H54 (cell line): ENCODE measurements around the gene PKD2L1.

Experiments
- DNase-seq: peaks from one replicate; pipeline ENCODE4 v3.0.0; 2011; ENCODE audit warnings: low spot score, mixed read lengths; ENCODE audit not compliant: insufficient read length
- FAIRE-seq: peaks from 3 replicates; lab custom pipeline; 2011; peaks lifted over from hg19 to GRCh38; lab: Jason Lieb, UNC
- POLR2A ChIP-seq: IDR thresholded peaks from 2 replicates; pipeline ENCODE4 v1.6.1; 2011; ENCODE audit warnings: low read depth, mild to moderate bottlenecking, low read length

PKD2L1 gene

GRCh38 chr10:100254191-100254590, 75.8 kb downstream of the PKD2L1 start:
- TF ChIP-seq POLR2A = no peak
- DNase-seq = no peak
- FAIRE-seq = no peak

GRCh38 chr10:100253041-100253440, 77.0 kb downstream of the PKD2L1 start:
- TF ChIP-seq POLR2A = no peak
- FAIRE-seq = no peak

GRCh38 chr10:100248820-100249219, 81.2 kb downstream of the PKD2L1 start:
- FAIRE-seq (no peak), DNase-seq (no peak)
- no peak for TF ChIP-seq POLR2A

More at GRCh38 chr10:100253041-100253440, 77.0 kb downstream of the PKD2L1 start:
- no peak for DNase-seq

- TF ChIP-seq POLR2A = no peak
- FAIRE-seq (peak; percentile 15), DNase-seq (no peak)
Observed at GRCh38 chr10:100245484-100246220, 84.4 kb downstream of the PKD2L1 start.

- FAIRE-seq (no peak), DNase-seq (no peak)
- TF ChIP-seq POLR2A = no peak
Observed at GRCh38 chr10:100239851-100240250, 90.2 kb downstream of the PKD2L1 start.

- DNase-seq = no peak
- no peak for TF ChIP-seq POLR2A
- no peak for FAIRE-seq
Observed at GRCh38 chr10:100238429-100238828, 91.6 kb downstream of the PKD2L1 start.
